ENCODE results near the gene MLPH.

MLPH gene

GRCh38 chr2:237498341-237498740, 11.3 kb downstream of the MLPH start:
- DNase-seq (ENCODE audit: low read depth): no peak

DNA sequence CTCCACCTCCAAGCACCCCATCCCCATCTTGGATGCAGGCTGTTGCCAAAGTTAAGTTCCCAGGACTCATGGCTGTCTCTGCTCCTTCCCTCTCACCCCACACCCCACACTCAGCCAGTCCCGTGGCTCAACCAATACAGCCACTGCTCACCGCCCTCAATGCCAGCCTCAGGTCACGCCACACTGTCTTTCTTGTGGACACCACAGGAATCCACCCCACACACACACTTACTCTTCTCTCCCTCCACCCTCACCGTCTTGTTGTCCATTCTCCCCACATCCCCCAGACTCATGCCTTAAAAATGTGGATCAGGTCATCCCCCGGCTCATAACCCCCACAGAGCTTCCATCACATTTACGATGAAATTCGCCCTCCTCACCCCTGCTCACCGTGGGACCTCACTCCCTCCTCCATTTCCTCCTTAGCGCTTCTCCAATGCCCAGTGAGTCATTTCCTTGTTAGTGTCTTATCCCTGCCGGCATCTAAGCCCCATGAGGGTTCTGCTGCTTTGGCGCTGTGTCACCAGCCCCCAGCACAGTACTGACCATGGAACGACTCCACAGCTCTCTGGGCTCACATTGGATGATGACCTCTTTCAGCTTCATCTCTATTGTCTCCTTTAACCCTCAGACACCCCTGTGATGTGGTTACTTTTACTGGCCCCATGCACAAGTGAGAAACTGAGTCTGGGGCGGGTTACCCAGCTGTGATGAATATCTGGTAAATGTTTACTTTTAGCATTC, 13.8 kb downstream of the MLPH start:
- no peak for DNase-seq (ENCODE audit: low read depth)

DNA sequence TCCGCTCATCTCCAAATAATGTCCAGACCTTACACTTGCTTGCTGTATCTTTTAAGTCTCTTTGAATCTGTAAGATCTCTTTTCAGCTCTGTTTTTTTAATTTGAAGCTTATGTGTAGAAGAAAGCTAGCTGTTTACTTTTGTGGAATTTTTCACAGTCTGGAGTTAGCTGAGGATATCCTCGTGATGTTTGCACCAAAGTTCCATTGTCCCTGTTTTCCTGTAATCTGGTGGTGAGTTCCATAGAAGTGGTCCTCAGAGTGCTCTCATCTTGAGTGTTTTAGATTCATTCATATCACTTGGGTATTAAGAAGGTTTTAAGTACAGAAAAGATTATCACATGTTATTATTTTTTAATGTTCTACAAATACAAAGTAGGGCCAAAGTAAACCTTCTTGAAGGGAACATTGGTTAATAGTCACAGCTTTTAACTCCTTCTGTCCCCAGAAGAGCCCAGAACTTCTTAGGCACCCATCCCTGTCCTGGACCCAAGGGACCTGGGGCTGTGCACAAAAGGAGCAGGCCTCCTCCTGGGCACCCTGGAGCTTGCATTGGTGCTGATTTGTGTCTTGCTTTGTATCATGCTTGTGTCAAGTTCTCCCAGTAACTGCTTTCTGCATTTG, 15.0 kb downstream of the MLPH start:
- DNase-seq (ENCODE audit: low read depth): no peak

- no peak for DNase-seq (ENCODE audit: low read depth)
Observed at GRCh38 chr2:237503201-237503600, 16.1 kb downstream of the MLPH start.

- no peak for DNase-seq (ENCODE audit: low read depth)
Observed at GRCh38 chr2:237505188-237505939, 18.3 kb downstream of the MLPH start.

GRCh38 chr2:237507512-237507911, 20.5 kb downstream of the MLPH start:
- no peak for DNase-seq (ENCODE audit: low read depth)

DNA sequence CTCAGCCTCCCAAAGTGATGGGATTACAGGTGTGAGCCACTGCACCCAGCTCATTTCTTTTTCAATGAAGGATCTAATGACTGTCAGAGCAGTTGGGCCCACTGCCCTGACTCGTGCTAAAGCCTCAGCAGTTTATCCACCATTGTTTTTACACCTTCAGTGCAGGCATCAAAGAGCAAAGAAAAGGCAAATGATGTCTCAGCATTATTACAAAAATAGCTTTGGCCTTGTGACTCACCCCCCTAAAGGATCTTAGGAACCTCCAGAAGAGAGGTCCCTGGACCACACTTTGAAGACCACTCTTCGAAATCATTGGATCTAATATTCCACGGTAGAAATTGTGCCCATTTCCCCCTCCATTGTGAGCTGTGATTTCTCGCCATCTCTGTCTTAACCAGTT, 21.3 kb downstream of the MLPH start:
- no peak for DNase-seq (ENCODE audit: low read depth)

- no peak for DNase-seq (ENCODE audit: low read depth)
Observed at GRCh38 chr2:237509151-237509550, 22.1 kb downstream of the MLPH start.

DNA sequence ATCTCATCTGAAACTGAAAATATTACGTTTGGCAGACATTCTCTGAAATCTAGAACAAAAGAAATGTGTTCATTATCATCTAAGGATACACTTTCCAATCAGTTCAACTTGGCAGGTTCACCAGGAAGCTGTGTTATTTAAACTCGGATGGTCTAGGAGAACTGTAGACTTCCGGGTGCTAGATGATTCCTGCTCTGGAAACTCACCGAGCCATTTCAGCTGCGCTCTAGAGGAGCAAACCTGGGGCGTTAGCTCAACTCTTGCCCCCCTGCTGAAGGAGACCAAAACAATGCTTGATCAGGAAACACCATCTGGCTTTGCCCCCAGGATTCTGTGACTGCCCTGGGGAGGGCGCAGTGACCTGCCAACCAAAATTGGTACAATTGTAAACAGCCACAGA, 22.9 kb downstream of the MLPH start:
- no peak for DNase-seq (ENCODE audit: low read depth)

DNA sequence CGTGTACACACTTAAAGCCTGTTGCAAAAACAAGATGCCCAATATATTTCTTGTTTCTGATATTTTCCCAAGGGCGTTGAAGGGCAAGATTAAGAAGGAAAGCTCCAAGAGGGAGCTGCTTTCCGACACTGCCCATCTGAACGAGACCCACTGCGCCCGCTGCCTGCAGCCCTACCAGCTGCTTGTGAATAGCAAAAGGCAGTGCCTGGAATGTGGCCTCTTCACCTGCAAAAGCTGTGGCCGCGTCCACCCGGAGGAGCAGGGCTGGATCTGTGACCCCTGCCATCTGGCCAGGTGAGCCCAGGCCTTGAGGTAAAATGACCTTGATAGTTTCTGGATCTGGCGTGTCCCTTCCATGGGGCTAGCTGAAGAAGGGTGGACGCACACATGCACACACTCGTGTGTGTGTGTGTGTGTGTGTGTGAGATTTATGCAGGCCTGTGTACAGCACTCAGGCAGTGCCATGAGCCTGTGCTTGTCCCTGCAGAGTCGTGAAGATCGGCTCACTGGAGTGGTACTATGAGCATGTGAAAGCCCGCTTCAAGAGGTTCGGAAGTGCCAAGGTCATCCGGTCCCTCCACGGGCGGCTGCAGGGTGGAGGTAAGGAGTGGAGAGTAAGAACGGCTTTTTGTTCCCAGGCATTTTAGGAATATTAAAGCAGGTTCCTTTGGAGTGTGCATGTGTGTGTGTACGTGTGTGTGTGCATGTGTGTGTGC, 23.6 kb downstream of the MLPH start:
- no peak for DNase-seq (ENCODE audit: low read depth)

GRCh38 chr2:237511433-237511832, 24.4 kb downstream of the MLPH start:
- DNase-seq (ENCODE audit: low read depth): no peak

GRCh38 chr2:237511885-237512405, 24.9 kb downstream of the MLPH start:
- DNase-seq (ENCODE audit: low read depth): no peak

DNA sequence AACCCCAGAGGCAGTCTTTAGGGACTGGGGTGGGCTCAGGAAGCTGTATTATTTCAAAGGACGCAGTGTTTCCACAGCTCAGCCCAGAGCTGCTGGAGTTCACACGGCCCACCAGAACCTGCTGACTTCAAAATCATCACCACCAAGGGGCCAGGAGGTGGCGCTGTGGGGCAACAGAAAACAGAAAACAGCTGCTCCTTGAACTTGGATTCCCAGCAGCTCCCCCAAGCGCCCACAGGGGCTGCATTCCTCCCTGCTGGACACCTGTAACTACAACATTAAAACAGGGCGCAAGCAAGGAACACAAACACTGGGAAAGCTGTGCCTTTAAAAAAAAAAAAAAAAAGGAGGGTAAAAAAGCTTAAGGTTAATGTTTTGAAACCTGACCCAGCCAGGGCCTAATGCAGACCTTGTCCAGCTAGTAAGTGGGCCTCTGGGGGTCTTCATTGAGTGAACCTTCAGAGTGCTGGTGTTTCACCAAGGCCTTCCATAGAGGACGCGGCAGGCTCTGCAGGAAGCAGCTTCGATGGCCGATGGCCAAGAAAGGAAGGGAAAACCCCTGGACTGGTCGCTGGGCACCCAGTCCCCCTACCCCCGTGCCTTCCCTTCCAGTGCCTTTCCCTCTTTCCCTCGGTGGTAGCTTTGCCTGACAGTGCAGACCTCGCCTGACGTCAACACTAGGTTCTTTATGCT, 25.9 kb downstream of the MLPH start:
- DNase-seq (ENCODE audit: low read depth): peak; percentile 50

DNA sequence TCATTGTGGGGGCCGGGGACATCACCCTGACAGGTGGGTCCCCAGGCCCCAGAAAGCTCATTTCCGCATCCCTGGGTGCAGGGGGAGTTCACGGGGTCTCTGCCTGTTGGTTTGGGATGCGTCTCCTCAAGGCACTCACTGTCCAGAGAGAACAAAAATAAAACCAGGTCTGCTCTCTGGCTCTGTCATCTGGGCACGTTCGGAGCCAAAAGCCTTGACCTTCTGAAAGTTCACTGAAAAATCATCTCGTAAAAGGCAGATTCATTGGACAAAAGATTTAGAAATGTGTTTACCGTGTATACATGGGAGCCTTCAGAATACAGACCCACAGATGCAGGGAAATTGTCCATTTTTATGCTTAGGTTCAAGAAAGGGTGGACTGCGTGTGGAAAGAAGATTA, 26.6 kb downstream of the MLPH start:
- no peak for DNase-seq (ENCODE audit: low read depth)

- DNase-seq (ENCODE audit: low read depth): no peak
Observed at GRCh38 chr2:237514474-237515130, 27.6 kb downstream of the MLPH start.

DNA sequence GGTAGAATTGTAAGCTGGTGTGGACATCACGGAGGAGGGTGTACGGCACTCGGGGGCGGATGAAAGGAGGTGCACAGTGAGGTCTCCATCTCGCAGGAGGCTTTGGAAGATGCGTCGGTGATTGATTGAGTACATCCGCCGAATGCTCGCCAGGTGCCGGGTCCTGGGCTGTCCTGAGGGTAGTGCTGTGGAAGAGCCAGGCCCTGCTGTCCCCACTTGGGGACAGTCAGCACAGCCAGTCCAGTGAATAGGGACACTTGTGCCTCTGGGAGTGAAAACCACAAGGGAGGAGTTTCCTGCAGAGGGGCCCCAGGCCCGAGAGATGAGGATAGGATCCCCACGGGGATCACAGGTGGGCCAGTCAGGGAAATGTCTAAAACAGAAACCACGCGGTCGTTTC, 28.1 kb downstream of the MLPH start:
- no peak for DNase-seq (ENCODE audit: low read depth)

DNA sequence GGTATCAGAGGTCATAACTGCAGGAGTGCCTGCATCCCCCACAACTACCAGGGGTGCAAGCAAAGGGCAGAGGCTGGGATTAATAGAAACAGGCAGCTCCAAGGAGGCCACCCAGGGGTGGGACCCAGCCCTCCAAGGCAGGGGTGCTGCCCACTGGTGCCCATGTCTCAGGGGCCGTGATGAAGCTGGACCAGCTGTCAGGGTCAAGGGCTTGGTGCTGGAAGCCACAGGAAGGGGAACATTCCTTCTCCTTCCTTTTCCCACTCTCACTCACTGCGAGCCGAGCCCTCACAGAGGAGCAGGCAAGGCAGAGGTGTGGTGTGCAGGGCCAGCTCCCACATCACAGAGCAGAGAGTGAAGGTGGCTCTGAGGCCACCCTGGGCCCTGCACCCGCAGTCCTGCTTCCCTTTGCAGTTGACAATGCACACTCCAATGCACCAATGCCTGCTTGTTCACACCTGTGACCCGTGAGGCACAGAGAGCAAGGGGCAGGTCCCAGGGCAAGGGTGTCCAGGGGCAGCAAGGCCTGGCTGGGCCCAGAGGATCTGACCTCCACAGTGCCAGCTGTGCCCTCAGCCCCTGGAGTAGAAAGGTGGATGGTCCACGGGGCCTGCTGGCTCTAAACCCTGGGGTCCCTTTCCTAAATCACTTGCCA, 28.7 kb downstream of the MLPH start:
- DNase-seq (ENCODE audit: low read depth): no peak

DNA sequence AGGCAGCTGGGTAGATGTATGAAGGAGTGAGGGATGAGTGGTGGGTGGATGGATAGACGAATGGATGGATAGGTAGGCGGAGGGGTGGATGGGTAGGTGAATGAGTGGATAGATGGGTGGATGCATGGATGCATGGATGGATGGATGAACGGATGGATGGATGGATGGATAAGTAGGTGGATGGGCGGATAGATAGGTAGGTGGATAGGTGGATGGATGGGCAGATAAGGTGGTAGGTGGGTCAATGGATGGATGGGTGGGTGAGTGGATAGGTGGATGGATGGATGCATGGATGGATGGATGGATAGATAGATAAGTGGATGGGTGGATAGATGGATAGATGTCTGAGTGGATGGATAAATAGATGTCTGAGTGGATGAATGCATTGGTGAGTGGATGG, 30.1 kb downstream of the MLPH start:
- DNase-seq (ENCODE audit: low read depth): no peak

- DNase-seq (ENCODE audit: low read depth): no peak
Observed at GRCh38 chr2:237517990-237518389, 30.9 kb downstream of the MLPH start.

GRCh38 chr2:237519506-237520245, 32.6 kb downstream of the MLPH start:
- no peak for DNase-seq (ENCODE audit: low read depth)

Data from stimulated activated CD8-positive, alpha-beta memory T cell treated with anti-CD3 and anti-CD28 coated beads, Interleukin-15, amount 100 ng/mL, for 24 hours (primary cell).